Measurements from ENCODE around the gene MYLK.

The MYLK gene

DNA sequence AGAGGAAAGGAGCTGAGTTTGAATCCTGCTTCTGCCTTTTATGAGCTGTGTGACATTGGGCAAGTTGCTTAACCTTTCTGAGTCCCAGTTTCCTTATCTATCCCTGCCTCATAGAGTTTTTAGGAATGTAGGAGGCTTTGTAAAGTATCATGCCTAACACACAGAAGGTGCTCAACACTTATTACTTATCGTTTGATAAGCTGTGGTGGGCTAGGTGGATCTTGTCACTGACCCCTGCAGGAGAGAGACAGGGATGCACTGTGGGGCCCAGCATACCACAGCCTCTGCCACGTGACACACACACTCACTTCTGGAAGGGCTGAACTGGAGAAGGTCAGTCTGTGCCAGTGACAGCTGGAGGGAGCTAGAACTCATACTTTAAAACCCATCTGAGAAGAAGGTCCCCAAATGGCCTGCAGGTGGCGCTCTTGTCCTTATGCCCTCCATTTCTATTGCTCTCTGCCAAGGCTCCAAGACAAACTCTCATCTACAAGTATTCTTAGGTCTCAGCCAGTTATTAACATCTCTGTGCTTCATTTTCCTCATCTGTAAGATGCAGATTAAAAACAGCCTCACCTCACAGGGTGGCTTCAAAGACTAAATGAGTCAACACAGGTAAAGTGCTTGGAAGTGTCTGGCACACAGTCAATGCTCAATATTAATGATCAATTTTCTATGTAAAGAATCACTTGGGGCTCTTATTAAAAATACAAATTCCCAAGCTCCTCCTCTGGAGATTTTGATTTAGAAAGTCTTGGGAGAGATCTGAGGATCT, 241.8 kb downstream of the MYLK start:
- peak; percentile 73 for DNase-seq (ENCODE audit: low spot score)

DNA sequence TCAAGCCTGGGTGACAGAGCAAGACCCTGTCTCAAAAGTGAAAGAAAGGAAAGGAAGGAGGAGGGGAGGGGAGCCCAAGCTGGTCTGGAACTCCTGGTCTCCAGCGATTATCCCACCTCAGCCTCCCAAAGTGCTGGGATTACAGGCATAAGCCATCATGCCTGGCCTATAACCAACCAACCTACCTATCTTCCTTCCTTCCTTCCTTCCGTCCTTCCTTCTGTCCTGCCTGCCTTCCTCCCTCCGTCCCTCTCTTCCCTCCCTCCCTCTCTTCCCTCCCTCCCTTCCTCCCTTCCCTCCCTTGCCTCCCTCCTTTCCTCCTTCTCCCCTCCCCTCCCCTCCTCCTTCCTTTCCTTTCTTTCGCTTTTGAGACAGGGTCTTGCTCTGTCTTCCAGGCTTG, 242.6 kb downstream of the MYLK start:
- DNase-seq (ENCODE audit: low spot score), result no peak

DNA sequence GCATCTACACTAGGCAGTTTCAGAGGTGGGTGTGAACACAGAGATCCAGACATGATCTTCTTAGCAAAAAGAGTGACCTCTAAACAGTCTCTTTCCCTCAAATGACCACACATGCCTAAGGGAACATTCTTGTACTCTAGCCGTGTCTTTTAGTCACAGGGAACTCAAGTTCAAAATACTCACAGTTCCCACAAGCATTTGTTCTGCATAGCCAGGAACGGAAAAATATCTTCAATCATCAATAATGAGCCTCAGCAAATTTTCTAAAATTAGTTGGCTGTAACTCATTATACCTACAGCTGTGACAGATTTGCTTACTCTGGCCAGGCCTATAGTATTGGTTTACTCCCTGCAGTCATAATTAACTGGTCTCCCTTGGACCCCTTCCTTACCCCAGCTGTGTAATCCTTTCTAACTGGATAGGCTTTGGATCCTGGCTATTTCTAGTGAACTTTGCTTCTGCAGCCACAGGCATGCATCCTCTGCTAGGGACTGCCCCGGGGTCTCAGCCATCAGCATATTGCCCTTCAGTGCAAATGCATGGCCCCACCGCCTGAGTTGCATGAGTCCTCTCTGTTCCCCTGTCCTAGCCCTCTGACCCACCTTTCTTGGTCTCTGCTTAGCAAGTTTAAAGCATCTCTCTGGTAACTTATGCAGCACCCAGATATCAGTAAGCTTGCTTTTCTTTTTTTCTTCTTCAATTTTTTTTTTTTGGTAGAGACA, 243.2 kb downstream of the MYLK start:
- DNase-seq (ENCODE audit: low spot score), result no peak

DNA sequence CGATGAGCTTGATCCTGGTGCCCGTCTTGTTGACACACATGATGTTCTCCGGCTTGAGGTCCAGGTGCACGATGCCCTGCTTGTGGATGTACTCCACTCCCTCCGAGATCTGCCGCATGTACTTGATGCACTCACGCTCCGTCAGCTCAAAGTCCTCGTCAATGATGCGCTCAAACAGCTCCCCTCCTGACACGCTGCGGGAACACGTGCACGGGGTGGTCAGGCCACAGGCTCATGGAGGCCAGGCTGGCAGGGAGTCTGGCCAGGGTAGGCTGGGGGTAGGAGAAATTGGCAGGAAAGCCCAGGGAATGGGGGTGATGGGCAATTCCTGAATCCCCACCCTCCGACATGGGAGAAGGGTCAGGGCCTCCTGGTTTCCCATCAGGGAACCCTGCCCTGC, 243.8 kb downstream of the MYLK start:
- DNase-seq (ENCODE audit: low spot score), result no peak

DNA sequence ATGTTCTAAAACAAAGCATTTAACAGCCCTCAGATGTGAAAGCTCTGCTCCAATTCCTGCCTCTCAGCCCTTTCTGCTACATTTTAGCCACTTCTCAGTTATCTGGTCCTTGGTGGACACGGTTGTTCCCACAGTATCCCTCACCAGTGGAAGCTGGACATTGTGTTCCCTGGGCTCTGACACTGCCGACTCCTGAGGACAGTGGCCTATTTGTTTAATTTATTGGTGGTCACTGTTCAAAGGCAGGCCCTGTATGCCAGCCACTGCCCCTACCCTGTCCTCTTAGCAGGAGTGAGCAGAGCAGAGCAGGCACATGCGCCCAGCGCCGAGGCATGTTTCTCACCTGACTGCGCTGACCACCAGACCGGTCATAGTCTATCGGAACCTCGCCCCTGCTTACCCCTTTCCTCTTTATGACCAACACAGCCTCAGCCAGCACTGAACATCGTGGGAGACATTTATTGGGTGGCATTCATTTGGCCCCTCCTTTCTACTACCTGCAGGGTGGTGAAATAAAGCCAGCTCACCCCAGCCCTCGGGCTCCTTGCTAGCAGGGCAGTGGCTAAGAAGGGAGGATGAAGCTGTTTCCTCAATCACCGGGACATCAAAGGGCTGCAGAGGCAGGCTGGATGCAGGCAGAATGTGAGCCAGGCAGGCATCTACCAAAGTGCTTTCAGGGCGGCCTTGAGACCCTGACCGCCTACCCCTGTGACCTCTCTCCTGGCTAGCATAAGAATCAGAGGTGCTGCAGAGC, 245.0 kb downstream of the MYLK start:
- no peak for DNase-seq (ENCODE audit: low spot score)

DNA sequence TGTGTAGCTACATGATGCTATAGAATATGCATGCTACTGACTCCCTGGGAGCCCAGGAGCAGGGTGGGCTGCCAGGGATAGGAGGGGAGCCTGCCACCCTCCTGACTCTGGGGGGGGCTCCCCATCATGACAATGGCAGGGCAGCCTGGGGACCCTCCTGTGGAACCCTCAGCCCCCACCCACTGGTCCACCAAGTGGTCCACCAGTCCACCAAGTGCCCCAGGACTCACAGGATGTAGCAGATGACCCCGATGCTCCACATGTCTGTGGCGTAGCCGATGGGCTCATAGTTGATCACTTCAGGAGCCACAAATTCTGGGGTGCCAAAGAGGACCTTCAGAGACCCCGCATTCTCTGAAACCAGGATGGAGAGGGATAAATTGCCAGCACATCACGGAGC, 246.3 kb downstream of the MYLK start:
- DNase-seq (ENCODE audit: low spot score), result no peak

DNA sequence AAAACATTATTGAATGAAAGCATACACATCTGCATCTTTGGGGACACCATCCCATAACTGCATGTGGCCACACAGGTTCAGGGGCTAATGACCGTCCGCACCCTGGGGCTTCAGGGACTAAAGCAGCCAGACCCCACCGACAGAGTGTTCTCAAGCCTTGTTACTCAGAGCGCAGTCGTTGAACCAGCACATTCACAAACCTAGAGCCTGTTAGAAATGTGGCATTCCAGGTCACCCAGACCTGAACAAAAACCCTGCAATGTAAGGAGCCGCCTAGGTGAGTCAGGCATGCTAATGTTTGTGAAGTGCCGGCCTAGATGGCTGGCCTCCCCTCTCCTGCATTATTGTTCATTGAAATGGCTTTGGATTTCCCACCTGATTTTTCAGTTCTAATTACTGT, 247.0 kb downstream of the MYLK start:
- no peak for DNase-seq (ENCODE audit: low spot score)

DNA sequence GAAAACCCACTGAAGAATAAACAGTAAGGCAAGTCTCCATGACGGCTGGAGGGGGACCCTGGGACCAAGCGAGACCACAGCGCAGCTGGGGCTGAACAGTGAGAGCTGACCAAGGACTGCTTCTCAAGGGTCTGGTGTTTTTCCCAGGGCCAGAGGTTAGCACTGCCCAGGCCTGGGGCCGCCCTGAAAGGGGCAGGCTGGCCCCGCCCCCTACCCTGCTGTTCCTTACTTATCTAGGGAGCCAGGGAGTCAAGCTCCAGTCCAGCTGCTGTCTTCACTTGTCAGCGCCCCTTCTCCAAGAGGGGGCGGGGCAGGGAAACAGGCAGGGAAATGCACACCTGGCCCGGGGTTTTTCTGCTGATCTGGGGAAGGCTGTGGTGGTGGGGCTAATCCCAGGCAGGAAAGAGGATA, 247.7 kb downstream of the MYLK start:
- no peak for DNase-seq (ENCODE audit: low spot score)

DNA sequence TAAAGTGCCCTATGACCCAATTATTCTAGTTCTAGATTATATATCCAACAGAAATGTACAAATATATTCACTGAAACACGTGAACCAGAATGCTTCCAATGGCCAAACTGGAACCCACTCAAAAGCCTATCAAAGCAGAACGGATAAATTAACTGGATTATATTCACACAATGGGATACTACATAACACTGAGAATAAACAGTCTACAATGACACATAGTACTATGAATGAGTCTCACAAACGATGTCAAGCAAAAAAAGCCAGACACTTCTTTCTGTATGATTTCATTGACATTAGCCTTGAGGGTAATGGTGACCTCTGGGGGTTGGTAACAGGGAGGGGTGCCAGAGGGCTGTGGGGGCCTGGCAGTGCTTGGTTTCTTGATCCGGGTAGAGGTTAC, 248.4 kb downstream of the MYLK start:
- no peak for DNase-seq (ENCODE audit: low spot score)

DNA sequence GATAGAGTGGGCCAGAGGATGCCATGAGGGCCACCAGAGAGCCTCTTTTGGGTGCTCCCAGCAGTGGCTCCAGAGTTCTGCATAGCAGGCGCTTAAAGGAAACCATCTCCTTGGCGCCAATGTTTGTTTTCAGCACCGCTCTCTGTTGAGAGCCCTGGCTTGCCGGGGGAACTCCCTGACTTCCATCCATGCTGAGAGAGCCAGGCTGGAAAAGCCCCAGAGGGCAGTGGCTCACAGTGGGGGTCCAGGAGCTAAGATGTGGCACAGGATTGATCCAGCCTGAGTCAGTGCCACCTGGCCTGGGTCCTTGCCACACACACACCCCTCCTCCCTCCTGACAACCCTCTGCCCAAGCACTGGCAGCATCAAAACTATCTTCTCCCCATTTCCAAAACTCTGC, 248.9 kb downstream of the MYLK start:
- DNase-seq (ENCODE audit: low spot score), result no peak

DNA sequence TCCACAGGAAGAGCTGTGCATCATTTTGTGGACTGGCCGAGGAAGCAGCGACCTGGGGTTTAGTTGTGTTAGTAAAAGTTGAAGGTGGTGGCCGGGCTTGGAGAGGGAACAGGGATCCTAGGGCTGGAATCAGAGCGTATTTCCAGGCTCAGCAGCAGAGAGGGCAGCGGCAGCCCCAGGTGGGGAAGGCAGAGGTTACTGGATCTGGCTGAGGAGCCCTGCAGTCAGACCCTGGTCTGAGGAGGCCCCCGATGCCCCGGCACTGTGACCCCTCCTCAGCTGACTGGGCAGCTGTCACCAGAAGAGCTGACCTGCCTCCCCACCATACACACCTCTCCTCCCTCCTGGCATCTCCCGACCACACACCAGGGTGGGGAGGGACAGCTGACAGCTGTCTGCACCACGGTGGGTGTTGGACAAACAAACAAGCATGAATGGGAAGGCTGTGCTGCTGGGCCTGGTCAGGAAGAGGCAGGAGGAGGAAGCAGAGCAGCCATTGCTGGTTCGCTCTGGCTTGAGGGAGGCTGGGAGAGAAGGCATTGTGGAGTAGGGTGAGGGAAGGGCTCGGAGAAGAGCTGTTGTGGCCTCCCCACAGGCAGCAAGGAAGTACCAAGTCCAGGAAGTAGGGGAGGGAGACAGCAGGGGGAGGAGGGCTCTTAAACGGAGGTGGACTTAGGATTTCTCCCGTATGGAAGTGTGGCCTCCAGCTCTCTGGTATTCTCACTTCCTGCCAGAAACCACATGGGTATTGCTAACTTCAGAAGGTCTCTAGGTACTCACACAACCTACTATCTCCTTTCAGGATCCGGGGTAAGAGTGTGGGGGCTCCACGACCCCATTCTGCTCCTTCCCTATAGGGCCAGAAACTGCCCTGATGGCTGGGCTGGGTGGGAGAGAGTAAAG, 249.7 kb downstream of the MYLK start:
- DNase-seq (ENCODE audit: low spot score), result no peak

DNA sequence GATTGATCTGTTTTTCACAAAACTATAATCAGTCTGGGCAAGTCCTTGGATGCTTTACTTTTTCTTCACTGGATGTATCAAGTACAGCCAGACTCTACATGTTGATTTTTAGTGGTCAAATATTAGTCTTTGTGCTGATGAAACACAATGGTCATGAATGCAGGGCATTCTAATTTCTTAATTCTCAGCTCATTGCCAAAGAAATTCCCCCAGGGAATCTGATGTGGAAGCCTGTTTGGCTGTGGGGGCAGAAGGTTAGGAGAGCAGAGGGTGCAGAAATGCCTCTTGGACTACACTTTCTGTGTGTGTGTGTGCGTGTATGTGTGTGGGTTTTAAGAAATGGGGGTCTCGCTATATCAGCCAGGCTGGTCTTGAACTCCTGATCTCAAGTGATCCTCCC, 250.6 kb downstream of the MYLK start:
- no peak for DNase-seq (ENCODE audit: low spot score)

DNA sequence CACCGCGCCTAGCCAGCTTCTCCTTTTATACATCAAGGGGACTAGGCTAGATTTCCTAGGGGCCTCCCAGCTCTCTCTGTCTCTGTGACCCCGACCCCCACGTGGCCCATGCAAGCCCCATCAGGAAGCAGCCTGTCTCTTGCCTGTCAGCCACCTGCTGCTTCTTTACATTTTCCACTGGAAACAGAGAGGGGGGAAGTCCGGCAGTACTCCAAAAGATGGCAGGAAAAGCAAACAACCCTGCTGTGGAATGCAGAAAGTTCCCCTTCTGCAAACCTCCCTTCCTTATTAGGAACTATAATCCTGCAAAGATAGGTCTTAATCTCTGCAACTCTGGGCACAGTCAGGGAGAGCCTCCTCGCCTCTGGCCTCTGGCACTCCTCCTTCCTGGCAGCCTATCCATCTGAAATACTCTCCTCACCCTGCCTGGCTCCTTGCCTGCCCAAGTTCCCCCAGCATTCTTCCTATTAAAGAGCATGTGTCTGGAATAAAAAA, 251.9 kb downstream of the MYLK start:
- no peak for DNase-seq (ENCODE audit: low spot score)

DNA sequence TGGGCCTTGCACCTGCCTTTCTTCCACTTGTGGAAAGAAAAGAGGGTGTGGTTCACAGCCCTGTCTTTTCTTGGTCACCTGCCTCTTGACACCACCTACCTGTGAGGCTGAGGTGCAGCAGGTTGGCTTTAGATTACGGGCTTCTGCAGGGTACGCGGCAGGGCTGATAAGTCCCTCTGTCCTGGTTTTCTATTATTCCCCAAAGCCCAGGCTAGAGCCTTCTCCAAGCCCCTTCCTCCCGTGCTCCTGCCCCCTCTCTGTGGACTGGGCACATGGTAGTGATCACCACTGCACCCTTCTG, 254.4 kb downstream of the MYLK start:
- DNase-seq (ENCODE audit: low spot score), result no peak

DNA sequence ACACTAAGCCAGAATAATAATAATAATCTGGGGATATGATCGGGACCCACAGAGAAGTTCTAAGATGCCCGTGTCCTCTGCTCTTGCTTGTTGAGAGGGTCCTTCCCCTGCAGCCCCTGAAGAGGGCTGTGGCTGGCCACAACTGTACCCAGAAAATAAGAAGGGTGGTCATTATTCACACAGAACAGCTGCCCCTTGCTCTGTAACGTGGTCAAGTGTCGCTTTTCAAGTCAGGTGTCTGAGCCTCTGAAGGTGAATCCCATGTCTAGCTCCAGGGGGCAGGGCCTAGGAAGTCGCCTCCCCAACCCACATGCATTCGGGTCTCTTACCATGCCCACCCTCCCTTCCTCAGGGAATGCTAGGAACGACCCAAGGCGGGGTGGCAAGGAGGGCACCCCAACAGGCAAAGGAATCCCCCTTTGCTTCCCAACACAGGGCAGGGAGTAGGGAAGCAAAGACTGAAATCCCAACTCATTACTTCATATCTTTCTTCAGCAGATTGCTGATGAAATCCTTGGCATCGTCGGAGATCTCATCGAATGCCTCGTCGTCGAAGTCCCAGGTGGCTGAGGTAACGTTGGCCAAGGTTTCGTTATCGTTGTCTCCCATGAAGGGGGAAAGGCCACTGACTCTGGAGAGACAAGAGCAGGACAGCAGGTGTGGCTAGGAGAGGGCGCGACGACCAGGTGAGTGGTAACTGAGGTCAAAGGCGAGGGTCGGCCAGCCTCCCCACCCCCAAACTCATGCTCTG, 255.0 kb downstream of the MYLK start:
- no peak for DNase-seq (ENCODE audit: low spot score)

DNA sequence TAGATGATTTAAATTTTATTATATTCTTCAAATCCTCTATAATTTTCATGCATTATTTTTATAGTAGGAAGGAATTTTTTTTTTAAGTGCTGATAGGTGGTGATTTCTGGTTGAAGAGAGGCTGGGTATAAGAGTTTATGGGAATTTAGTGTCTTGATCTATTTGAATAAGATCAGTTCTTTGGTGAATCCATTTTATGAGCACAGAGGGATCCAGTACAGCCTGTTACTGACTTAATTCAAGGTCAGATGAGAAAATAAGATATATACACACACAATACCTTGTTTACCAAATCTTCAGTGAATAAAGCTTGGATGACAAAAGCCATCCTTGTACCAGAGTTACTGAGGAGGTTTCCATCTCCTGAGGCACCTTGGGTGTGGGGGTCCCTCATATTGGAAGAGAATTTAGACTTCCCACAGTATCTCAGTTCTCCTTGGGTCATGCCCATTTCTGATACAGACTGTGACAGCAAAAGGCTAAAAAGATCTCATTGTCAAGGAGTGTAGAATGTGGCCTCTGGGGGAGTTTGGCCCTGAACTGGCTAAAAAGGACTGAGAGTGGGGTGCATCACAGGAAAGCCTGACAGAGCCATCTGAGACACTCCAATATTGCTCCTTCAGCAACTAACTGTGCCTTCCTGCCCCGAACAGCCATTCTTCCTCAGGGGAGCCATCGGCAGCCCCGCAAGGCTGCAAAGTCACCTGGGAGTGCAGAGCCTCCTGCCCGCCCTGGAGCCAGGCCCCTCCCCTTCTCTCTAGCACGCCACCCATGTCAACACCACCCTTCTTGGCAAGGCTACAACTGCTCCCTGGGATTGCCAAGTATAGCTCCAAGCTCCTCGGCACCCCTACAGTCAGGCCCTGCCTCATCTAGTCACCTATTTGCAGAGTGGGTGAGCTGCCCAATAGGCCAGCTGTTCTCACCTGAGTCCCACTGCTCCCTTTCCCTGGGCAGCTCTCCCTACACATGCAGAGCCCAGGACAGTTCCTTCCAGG, 256.2 kb downstream of the MYLK start:
- DNase-seq (ENCODE audit: low spot score), result no peak

DNA sequence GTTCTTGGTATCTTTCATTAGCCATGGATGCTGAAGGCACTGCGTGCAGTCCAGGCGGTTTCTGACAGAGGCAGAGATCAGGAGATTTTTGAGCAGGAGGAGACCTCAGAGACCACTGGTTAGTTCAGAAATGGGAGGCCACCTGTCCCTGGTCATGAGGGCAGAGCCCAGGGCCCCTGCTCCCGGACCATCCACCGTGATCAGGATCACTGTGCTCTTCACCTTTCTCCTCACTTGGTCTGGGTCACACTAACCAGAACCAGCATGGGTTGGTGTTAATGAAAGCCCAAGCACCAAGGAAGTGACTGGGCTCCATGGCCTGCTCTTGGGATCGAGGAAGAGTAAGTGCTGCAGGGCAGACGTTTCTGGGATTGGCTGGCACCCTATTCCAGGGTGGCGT, 257.3 kb downstream of the MYLK start:
- DNase-seq (ENCODE audit: low spot score), result no peak

DNA sequence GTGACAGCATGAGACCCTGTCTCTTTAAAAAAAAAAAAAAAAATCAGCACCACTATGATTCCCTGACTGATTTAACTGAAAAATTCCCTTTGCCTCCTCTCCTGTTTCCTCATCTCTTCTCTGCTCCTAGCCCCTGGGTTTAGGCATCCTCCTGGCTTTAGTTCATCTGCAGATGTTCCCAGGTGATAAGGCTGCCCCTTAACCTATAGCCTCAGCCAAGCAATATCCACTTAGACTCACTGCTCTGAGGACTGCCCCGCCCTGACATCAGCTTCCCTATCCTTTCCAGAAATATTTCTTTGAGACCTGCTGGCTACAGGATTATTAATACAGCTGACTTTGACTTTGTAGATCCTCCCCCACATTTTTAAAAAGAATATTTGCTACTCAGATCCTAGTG, 259.8 kb downstream of the MYLK start:
- DNase-seq (ENCODE audit: low spot score), result no peak

DNA sequence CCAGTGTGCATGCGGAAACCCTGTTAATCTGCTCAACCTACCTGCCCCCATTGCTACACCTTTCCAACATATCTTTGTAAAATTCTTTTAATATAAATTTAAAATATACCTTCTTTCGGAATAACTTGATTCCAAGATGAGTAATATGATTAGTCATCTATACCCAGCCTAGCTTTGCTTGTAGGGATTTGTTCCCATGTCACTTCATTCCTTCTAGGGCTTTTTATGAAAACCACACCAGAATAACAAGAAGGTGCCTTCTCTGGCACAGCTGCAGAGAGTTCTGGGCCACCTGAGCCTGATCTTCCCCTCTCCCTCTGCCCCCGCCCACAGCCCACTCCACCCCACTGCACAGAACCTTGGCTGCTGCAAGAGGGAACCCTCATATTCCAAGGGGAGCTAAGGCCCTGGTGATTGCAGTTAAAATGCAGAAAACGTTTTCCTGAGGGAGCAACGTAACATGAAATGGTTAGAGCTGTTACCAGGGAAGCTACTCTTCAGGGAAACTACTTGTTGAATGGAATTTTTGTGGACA, 260.7 kb downstream of the MYLK start:
- DNase-seq (ENCODE audit: low spot score), result no peak

DNA sequence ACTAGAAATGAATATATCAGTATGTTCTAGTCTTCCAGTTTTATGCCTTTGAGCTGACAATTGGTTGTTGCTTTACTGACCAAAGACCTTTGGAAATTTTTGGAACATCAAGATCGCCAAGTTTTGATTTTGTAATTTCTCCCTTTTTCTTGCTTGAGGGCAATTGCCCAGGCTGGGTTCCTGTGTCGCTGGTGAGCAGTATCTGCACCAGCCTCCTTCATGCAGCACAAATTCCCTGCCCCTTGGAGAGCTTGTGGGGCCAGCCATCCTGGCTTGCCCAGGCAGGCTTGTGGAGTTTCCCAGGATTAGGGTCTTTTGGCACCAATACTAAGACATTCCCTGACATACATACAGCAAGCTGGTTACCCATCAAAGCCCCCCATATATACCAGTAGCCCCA, 261.4 kb downstream of the MYLK start:
- no peak for DNase-seq (ENCODE audit: low spot score)

Measured in D341Med (cell line).